ENCODE results near the gene GRIK1. TPM values are rescaled to one million over a fixed set of nuclear protein-coding genes. Genes with fewer than 3 reads are reported as not detected.

GRIK1 gene
- total RNA-seq, 1 donor: not detected

- Histone ChIP-seq H3K79me2 (ENCODE audit: insufficient read depth, low read length) (no peaks in the 10 kb centered on the region), H2AFZ (ENCODE audit: low read length) (no peak overlapping the region), H3K4me1 (ENCODE audit: insufficient read depth, low read length) (no peaks in the 10 kb centered on the region), H4K20me1 (ENCODE audit: insufficient read depth, low read length) (no peaks in the 10 kb centered on the region), H3K9me3 (ENCODE audit: low read depth, low read length) (no peaks in the 10 kb centered on the region), H3K27ac (ENCODE audit: low read depth, low read length) (no peak overlapping the region), H3K27me3 (ENCODE audit: insufficient read depth, low read length) (no peaks in the 10 kb centered on the region), H3K4me3 (ENCODE audit: insufficient read depth, low read length) (no peak overlapping the region), H3K36me3 (ENCODE audit: insufficient read depth, low read length) (no peaks in the 10 kb centered on the region), H3K4me2 (ENCODE audit: insufficient read depth, low read length) (no peak overlapping the region)
- no peak for DNase-seq (ENCODE audit: insufficient read length, low spot score, missing footprints)
- no peak for TF ChIP-seq CTCF (IDR thresholded peaks at IDR 0.05; ENCODE audit: extremely low read depth, low read depth, low read length)
These were observed 51.4 kb downstream of the GRIK1 start for GRCh38 chr21:29888437-29888836.

DNA sequence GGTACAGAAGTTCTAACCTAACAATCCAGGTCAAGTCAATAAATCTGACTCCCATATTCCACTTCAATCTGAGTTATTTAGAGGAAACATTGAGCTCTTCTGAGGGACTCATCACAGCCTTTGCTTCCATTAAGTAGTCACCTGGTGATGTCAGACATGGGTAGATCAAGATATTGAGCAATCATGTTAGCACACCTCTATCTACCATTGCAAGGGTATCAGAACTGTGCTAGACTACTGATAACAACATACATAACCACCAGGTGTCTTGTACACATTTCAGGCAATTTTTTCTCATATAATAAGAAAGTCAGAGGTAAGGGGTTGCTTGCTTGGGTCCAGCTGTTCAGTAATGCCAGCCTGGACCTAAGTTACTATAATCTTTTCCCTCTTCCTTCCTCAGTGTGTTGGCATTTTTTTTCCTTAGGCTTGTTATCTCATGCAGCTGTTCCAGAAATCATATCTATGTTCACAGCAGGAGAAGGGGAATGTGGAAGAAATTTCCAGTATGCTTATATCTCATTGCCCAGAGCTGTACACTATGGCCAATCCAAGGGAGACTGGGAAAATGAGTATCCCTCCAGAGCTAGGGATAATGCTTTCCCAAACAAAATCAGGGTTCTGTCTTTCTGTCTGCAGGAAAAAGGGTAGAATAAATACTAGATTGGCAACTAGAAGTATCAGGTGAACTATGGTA is 52.3 kb downstream of the GRIK1 start:
- H3K79me2 ChIP-seq (ENCODE audit: insufficient read depth, low read length): no peaks in the 10 kb centered on the region
- no peaks in the 10 kb centered on the region for H4K20me1 ChIP-seq (ENCODE audit: insufficient read depth, low read length)
- H3K27me3 ChIP-seq (ENCODE audit: insufficient read depth, low read length): no peaks in the 10 kb centered on the region
- no peaks in the 10 kb centered on the region for H3K36me3 ChIP-seq (ENCODE audit: insufficient read depth, low read length)
- no peaks in the 10 kb centered on the region for H3K9me3 ChIP-seq (ENCODE audit: low read depth, low read length)
- no peaks in the 10 kb centered on the region for H3K4me1 ChIP-seq (ENCODE audit: insufficient read depth, low read length)
- no peak overlapping the region for H3K4me2 ChIP-seq (ENCODE audit: insufficient read depth, low read length)
- H3K27ac ChIP-seq (ENCODE audit: low read depth, low read length): no peak overlapping the region
- no peak overlapping the region for H3K4me3 ChIP-seq (ENCODE audit: insufficient read depth, low read length)
- DNase-seq (ENCODE audit: insufficient read length, low spot score, missing footprints): no peak
- TF ChIP-seq CTCF (IDR thresholded peaks at IDR 0.05; ENCODE audit: extremely low read depth, low read depth, low read length): no peak
- H2AFZ ChIP-seq (ENCODE audit: low read length): no peak overlapping the region

DNA sequence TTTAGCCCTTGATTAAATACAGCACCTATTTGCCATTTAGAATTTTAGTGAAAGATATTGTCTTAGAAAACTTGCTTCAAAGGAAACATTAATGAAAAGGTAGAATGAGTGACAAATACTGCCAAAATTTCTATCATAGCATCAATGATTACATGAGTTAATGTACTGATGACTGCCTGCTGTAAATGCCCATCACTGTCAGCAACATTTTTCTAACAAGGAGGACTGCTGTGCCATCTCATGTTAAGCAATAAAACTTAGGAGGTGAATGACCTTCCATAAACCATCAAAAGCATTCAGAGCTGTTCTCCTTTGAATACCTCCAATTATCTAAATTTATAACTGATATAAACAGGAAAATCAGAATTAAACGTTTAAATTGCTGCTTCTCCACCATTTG is 54.3 kb downstream of the GRIK1 start:
- H3K79me2 ChIP-seq (ENCODE audit: insufficient read depth, low read length): no peaks in the 10 kb centered on the region
- no peaks in the 10 kb centered on the region for H3K27me3 ChIP-seq (ENCODE audit: insufficient read depth, low read length)
- H2AFZ ChIP-seq (ENCODE audit: low read length): no peak overlapping the region
- no peak overlapping the region for H3K4me2 ChIP-seq (ENCODE audit: insufficient read depth, low read length)
- H3K4me1 ChIP-seq (ENCODE audit: insufficient read depth, low read length): no peaks in the 10 kb centered on the region
- no peak overlapping the region for H3K4me3 ChIP-seq (ENCODE audit: insufficient read depth, low read length)
- no peaks in the 10 kb centered on the region for H3K36me3 ChIP-seq (ENCODE audit: insufficient read depth, low read length)
- H3K9me3 ChIP-seq (ENCODE audit: low read depth, low read length): no peaks in the 10 kb centered on the region
- H3K27ac ChIP-seq (ENCODE audit: low read depth, low read length): no peak overlapping the region
- TF ChIP-seq CTCF (IDR thresholded peaks at IDR 0.05; ENCODE audit: extremely low read depth, low read depth, low read length): no peak
- no peaks in the 10 kb centered on the region for H4K20me1 ChIP-seq (ENCODE audit: insufficient read depth, low read length)
- no peak for DNase-seq (ENCODE audit: insufficient read length, low spot score, missing footprints)

DNA sequence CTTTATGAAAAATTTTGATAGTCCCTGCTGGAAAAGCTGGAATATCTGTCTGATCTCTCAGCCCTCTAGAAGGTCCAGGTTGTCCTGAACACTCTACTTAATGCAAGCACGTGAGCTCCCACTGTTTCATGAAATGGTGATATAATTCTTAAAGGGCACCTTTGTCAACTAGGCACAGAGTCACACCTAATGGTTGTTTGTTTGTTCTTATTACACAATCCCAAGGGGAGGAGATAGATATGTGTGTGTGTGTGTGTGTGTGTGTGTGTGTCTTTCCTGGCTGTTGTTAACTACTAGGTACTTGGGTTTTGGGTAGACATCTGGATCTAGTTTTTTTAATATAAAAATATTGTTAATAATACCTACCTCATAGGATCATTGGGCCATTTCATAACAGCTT is 63.9 kb downstream of the GRIK1 start:
- no peak overlapping the region for H3K4me3 ChIP-seq (ENCODE audit: insufficient read depth, low read length)
- H3K4me1 ChIP-seq (ENCODE audit: insufficient read depth, low read length): no peaks in the 10 kb centered on the region
- no peak for DNase-seq (ENCODE audit: insufficient read length, low spot score, missing footprints)
- no peaks in the 10 kb centered on the region for H3K79me2 ChIP-seq (ENCODE audit: insufficient read depth, low read length)
- no peaks in the 10 kb centered on the region for H3K36me3 ChIP-seq (ENCODE audit: insufficient read depth, low read length)
- no peaks in the 10 kb centered on the region for H3K9me3 ChIP-seq (ENCODE audit: low read depth, low read length)
- H3K27ac ChIP-seq (ENCODE audit: low read depth, low read length): no peak overlapping the region
- no peak overlapping the region for H3K4me2 ChIP-seq (ENCODE audit: insufficient read depth, low read length)
- H3K27me3 ChIP-seq (ENCODE audit: insufficient read depth, low read length): no peaks in the 10 kb centered on the region
- H4K20me1 ChIP-seq (ENCODE audit: insufficient read depth, low read length): no peaks in the 10 kb centered on the region
- no peak overlapping the region for H2AFZ ChIP-seq (ENCODE audit: low read length)
- TF ChIP-seq CTCF (IDR thresholded peaks at IDR 0.05; ENCODE audit: extremely low read depth, low read depth, low read length): no peak
